ENCODE results near the gene MICU1.

DNA sequence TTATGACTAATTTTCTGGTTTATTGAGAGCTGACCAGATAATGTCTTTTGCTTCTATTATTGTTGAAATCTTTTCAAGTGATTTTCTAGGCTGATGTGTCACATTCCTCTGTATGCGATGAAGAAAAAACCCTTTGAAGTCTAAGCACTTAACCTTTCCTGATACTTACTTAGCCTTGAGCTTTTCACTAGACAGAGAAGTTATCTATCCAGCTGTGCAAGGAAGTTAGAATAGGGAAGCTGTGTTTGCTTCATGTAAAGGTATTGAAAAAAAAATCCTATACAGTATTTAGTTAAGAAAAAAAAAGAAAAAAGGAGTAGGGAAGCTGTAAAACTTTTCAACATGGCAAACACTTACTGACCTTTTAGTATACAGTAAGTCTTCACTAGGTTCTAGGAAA is 153.6 kb downstream of the MICU1 start:
- TF ChIP-seq GATA2 (IDR thresholded peaks at IDR 0.05; ENCODE audit: low read depth, low read length) (no peak), GATA3 (IDR thresholded peaks at IDR 0.05; ENCODE audit: low read depth, low read length) (no peak)

All from SH-SY5Y (cell line).